GM18861 (cell line): Measurements from ENCODE around the gene CAMK2B.
"Not testable (repeated sequence)": the region's sequence is repeated elsewhere in the genome, so short reads cannot be mapped to it uniquely, and the experiment has no call there.

Source experiments
- ATAC-seq: cut with Tn5 transposase; IDR thresholded peaks from one replicate; pipeline ENCODE4 v1.9.1; 2021; ENCODE audit not compliant: unreplicated experiment

The CAMK2B gene

DNA sequence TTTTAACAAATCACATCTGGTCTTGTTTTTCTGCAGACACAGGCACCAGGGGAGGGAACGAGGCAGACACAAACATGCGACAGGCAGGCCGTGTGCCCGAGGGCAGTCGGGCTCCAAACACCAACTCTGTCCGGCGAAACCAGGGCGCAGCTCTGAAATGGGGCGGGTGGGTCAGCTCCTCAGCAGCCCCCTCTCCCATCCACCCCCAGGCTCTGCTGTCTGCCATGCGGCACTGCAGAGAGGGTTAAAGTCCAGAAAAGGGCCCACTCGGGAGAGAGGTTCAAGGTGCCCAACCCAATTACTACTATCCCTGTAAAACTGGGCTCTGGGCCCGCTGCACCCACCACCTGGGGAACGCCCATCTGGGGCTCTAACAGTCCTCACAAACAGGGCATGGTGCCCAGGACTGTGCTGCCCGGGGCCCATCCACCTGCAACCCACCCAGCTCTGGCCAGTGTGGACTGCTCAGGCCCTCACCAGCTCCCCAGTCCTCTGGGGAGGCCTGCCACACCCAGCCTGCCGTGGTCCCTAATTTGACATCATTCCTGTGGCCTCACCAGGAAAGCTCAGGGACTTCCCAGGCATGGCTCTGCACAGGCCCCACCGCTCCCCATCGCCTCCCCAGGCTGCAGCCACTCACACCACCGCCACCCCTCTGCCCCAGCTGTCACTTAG lies 105.9 kb downstream of the CAMK2B start:
- ATAC-seq = no peak

- ATAC-seq = no peak
Measured at GRCh38 chr7:44218418-44219201, 106.8 kb downstream of the CAMK2B start.

- no peak for ATAC-seq
Measured at GRCh38 chr7:44217852-44218402, 107.5 kb downstream of the CAMK2B start.

DNA sequence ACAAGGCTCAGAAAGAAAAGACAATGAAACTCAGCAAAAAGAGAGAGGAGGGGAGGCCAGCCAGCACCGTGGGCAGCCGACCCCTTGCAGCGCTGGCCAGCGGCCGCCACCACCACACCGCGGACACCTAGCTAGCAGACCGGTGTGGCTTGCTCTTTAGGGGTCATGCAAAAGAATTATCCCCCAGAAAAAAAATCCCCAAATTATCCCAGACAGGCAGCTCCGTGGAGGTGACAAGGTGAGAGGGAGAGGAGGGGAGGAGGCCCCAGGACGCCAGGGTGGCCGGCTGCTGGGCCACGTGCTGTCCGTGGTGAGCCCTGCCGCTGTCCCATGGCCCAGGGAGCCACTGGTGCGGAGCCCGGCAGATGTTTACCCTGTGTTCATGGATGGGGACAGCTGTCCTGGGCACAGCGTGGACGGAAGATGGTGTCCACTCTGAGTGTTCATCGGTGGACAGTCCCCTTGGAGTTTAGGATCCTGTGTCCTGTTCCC lies 108.1 kb downstream of the CAMK2B start:
- ATAC-seq = no peak

DNA sequence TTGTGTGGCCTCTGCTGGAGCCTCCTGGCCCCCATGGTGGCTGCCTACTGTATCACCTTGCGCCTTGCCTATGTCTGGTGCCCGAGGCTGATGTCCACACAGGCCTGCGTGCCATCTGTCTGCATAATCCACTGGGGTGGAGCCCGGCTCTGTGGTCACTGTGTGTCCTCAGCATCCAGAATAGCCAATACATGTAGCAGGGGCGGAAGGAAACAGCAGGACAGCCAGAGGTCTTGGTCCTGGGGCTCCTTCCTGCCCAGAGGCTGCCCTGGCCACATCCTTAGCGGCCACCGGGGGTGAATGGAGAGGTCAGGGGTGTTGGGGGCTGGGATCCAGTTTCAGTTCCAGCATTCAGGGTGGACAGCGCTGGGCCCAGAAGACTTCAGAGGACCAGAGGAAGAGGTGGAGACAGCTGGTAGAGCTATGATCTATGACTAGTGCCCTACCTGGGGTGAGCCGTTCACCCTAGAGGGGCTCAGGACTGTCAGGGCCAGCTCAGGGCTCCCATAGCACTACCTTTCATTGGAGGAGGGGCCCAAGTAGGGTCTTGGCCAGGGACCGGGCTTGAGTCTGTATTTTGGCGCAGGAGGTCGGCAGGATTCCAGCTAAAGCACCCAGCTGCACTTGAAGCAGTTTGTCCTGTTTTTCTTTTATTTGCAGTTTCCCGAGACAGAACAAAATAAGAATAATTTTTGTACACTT lies 108.7 kb downstream of the CAMK2B start:
- ATAC-seq = no peak

- ATAC-seq = no peak
Measured at GRCh38 chr7:44216019-44216418, 109.4 kb downstream of the CAMK2B start.

DNA sequence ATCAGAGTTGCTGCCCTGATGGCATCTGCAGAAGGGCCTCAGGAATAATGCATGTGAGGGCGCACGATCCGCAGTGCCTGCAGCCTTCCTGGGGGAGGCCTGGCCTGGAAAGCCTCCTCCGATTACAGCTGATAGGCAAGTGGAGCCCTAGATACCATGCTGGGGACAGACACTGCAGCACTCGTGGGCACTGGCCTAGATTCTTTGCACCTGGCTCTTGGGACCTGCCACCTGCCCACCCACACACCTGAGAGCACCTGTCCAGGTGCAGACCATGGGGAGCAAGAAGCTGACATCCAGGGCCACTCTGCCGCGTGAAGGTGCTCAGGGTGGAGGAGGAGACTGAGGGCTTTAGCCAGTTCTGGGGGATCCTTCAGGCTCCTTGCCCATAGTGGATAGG lies 109.9 kb downstream of the CAMK2B start:
- ATAC-seq = no peak

- ATAC-seq = no peak
Measured at GRCh38 chr7:44213877-44214388, 111.5 kb downstream of the CAMK2B start.

- ATAC-seq = no peak
Measured at GRCh38 chr7:44213206-44213876, 112.1 kb downstream of the CAMK2B start.

- no peak for ATAC-seq
Measured at GRCh38 chr7:44212581-44213184, 112.7 kb downstream of the CAMK2B start.

GRCh38 chr7:44212018-44212417 lies 113.4 kb downstream of the CAMK2B start:
- ATAC-seq = no peak

DNA sequence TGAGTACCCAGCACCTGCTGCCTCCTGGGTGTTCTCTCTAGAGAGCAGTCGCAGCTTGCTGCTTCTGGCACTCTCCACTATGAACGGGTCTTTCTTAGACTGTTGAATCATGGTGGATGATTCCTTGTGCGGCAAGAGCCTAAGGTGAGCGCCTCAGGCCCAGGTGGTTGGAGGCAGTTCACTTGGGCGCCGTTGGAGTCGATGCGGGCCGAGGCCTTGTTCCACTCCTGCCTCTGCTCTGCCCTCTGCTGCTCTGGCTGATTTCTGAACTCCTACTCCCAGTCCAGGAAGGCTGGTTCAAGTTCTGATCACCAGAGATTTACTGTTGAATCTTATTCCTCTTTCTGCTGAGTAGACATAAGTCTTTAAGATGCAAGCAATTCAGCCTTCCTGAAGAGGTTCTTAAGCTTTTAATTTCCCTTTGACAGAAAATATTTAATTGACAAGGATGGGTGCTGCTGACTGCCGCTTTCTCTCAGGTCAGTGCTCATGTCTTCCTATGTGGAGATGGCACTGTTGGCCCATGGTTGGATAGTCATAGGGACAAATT lies 114.2 kb downstream of the CAMK2B start:
- ATAC-seq = no peak

DNA sequence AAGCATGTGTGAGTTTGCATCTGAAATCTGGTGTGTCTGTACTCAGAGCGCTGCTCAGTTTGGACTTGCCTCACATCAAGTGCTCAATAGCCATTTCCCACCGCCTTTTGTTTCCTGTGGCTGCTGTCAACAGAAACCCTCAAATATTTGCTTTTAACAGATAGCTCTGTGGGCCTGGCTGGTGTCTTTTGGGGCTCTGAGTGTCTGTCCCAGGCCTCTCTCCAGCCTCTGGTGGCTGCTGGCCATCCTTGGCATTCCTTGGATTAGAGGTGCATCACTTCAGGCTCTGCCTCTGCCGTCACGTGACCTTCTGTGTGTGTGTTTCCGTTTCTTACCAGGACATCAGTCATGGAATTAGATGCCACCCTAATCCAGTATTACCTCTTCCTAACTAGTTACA lies 115.3 kb downstream of the CAMK2B start:
- no peak for ATAC-seq

DNA sequence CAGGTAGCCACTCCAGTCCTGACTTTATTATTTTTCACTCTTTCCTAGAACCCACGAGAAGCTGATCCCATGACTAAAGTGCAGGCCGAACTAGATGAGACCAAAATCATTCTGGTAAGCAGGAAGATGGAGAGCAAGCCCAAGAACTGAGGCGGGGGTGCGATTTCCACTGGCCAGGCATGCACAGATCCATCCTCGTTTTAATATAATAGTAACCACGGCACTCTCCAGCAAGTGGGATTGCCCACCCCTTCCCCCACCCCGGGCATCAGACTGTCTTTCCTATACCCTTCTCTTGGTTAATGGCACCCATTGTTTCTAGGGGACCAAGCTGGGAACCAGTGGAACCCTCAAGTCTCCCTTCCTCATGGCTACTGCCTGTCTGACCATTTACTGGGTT lies 117.3 kb downstream of the CAMK2B start:
- no peak for ATAC-seq

DNA sequence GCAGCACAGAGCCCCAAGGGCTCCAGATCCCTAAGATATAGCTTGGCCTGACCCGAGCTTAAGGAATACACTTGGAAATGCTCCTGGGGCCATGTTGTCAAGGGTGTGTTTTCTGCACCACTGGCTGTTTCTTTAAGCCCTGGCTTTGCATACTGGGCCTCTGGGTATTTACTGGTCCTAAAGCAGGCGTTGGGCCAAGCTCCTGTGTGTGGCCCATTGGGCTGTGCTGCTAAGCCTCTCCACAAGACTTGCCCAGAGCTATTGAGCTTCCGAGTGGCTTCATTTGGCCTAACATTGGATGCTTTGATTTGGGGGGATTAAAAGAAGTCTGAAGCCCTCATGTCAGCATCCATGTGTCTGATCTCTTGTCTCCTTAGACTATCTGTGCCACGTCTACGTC lies 119.4 kb downstream of the CAMK2B start:
- no peak for ATAC-seq

DNA sequence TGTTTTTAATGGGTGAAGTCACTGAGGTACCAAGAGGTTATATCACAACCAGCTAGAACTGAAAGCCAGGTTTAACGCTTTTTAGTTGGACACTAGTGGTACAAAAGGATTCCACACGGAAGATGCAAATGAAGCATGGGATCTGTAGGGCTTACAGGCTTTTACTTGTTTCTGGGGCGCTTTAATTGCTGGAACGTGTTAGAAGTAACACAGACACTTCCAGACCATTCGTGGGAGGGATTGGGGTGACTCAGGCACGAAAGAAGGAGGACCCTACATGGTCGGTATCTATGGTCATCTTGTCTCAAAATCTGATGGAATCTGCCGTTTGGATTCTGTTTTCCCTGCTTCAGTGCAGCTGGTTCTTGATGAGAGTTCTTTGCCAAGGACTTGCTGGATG lies 123.6 kb downstream of the CAMK2B start:
- no peak for ATAC-seq

DNA sequence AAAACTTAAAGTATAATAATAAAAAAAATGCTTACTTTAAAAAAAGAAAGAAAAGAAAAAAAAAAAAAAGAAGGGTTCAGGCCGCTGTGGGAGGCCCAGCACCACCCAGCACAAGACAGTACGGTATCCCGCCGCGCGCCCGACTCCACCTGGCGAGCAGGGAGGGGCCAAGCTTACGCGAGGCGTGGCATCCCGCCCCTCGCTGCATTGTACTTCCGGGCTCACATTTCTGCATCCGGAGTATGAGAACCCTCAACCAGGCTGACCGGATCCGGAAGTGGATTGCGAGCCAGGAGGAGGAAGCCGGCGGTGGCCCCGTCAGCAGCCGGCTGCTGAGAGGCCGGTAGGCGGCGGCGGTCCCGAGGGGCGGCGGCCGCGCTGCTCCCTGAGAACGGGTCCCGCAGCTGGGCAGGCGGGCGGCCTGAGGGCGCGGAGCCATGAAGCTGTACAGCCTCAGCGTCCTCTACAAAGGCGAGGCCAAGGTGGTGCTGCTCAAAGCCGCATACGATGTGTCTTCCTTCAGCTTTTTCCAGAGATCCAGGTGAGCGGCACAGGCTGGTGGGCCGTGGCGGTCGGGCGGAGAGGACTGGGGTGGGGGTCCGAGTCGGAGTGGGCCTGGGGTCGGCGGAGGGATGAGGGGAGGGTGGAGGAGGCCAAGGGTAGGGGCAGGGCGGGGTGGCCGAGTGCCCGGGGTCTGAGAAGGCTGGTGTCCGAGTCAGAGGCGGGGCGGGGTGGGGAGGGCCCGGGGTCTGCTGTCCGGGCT lies 124.5 kb downstream of the CAMK2B start, which contains the start of gene YKT6:
Gene YKT6, plus strand, starts transcription at position 280 of the 763 bp plus-strand sequence. Its CDS starts 158 bp downstream, at position 438.
- ATAC-seq = peak; percentile 96

GRCh38 chr7:44200163-44200562 lies 125.2 kb downstream of the CAMK2B start:
- not testable (repeated sequence) for ATAC-seq

GRCh38 chr7:44197474-44197873 lies 127.9 kb downstream of the CAMK2B start:
- no peak for ATAC-seq
